ENCODE results near the gene THRB.

- TF ChIP-seq CTCF (IDR thresholded peaks at IDR 0.05) (no peak), POLR2A (IDR thresholded peaks at IDR 0.05) (no peak)
Observed at GRCh38 chr3:24472358-24472757, 22.3 kb downstream of the THRB start.
